ENCODE measurements around the gene ARID5B. TPM values are rescaled to one million over a fixed set of nuclear protein-coding genes. Genes with fewer than 3 reads are reported as not detected.

ARID5B gene
- total and polyA plus RNA-seq, 2 donors (not counting 3 experiments of a cell fraction or from before 2014, with no cell fraction given): 5.6 to 8.9 TPM

GRCh38 chr10:61888744-61889143 lies 12.8 kb upstream of the ARID5B start:
- Histone ChIP-seq H4K20me1 (replicated peaks; ENCODE audit: control insufficient read depth, extremely low read depth, insufficient read depth, low read length) (no peaks in the 10 kb centered on the region), H3K27ac (ENCODE audit: insufficient read depth, low read depth, low read length) (no peak overlapping the region), H3K27me3 (ENCODE audit: control insufficient read depth in 2 of 2, insufficient read depth in 2 of 2, low read length in 2 of 2) (peaks cover 4 to 8% of the 10 kb centered on the region in 2 experiments), H3K9me1 (replicated peaks; ENCODE audit: control insufficient read depth, extremely low read depth, insufficient read depth, low read length) (no peaks in the 10 kb centered on the region), H3K36me3 (ENCODE audit: control insufficient read depth in 2 of 2, extremely low read depth in 1 of 2, insufficient read depth in 2 of 2, low read length in 2 of 2) (no peaks in the 10 kb centered on the region), H3K4me3 (replicated peaks in 1 of 3; ENCODE audit: insufficient read depth in 1 of 3, low read depth in 1 of 3, low read length in 3 of 3) (no peak overlapping the region), H3K4me2 (ENCODE audit: insufficient read depth, low read length) (no peak overlapping the region), H2AFZ (ENCODE audit: low read depth, low read length) (no peak overlapping the region), H3K9ac (replicated peaks; ENCODE audit: extremely low read depth, insufficient read depth, low read length) (no peak overlapping the region), H3K9me3 (replicated peaks; ENCODE audit: control insufficient read depth, insufficient read depth, low read length) (no peaks in the 10 kb centered on the region), H3K79me2 (ENCODE audit: control insufficient read depth, insufficient read depth, low read length) (no peaks in the 10 kb centered on the region), H3K4me1 (ENCODE audit: control insufficient read depth, extremely low read depth, insufficient read depth, low read length) (no peaks in the 10 kb centered on the region)
- DNase-seq (ENCODE audit: low read depth, low spot score) (no peak), FAIRE-seq (no peak)
- BruUV-seq (replicated peaks): no TSS peak
- TF ChIP-seq GATA2 (IDR thresholded peaks at IDR 0.05; ENCODE audit: insufficient read depth, insufficient read length, low read depth, low read length) (no peak), FOS (IDR thresholded peaks at IDR 0.05; ENCODE audit: borderline replicate concordance, insufficient read depth, low read length) (no peak), POLR2A (IDR thresholded peaks at IDR 0.05; ENCODE audit: low read depth, low read length) (no peak)
- intact Hi-C loops (cut with micrococcal nuclease): no loop called here
- POLR2A ChIA-PET: no interaction called here
- CTCF ChIA-PET: interaction anchor here (1.0 kb wide), 1 partner anchor 8 kb away, joined by 3 read pairs; no protein-coding TSS in a partner anchor
- dilution Hi-C loops (cut with MboI; ENCODE audit: extremely low pct_ligation_motif_present, low sequenced_read_pairs): no loop called here

GRCh38 chr10:61890430-61890829 lies 11.1 kb upstream of the ARID5B start:
- H2AFZ ChIP-seq (ENCODE audit: low read depth, low read length): no peak overlapping the region
- H3K27me3 ChIP-seq (ENCODE audit: control insufficient read depth in 2 of 2, insufficient read depth in 2 of 2, low read length in 2 of 2): peaks cover 4 to 8% of the 10 kb centered on the region in 2 experiments
- H3K27ac ChIP-seq (ENCODE audit: insufficient read depth, low read depth, low read length): no peak overlapping the region
- DNase-seq (ENCODE audit: low read depth, low spot score) (no peak), FAIRE-seq (no peak)
- no peaks in the 10 kb centered on the region for H3K9me1 ChIP-seq (replicated peaks; ENCODE audit: control insufficient read depth, extremely low read depth, insufficient read depth, low read length)
- dilution Hi-C loops (cut with MboI; ENCODE audit: extremely low pct_ligation_motif_present, low sequenced_read_pairs) (no loop called here), intact Hi-C loops (cut with micrococcal nuclease) (no loop called here)
- H3K36me3 ChIP-seq (ENCODE audit: control insufficient read depth in 2 of 2, extremely low read depth in 1 of 2, insufficient read depth in 2 of 2, low read length in 2 of 2): no peaks in the 10 kb centered on the region
- no peaks in the 10 kb centered on the region for H3K9me3 ChIP-seq (replicated peaks; ENCODE audit: control insufficient read depth, insufficient read depth, low read length)
- H3K4me1 ChIP-seq (ENCODE audit: control insufficient read depth, extremely low read depth, insufficient read depth, low read length): no peaks in the 10 kb centered on the region
- CTCF ChIA-PET: interaction anchor here (1.0 to 1.3 kb wide), 3 partner anchors 9 to 140 kb away, joined by 3 to 4 read pairs (median 3); no protein-coding TSS in a partner anchor
- no TSS peak for BruUV-seq (replicated peaks)
- H4K20me1 ChIP-seq (replicated peaks; ENCODE audit: control insufficient read depth, extremely low read depth, insufficient read depth, low read length): no peaks in the 10 kb centered on the region
- TF ChIP-seq GATA2 (IDR thresholded peaks at IDR 0.05; ENCODE audit: insufficient read depth, insufficient read length, low read depth, low read length) (no peak), POLR2AphosphoS5 (IDR thresholded peaks at IDR 0.05; ENCODE audit: insufficient read depth, low read depth, low read length) (no peak), POLR2A (IDR thresholded peaks at IDR 0.05; ENCODE audit: low read depth, low read length) (no peak), MYC (IDR thresholded peaks at IDR 0.05; ENCODE audit: low read depth, low read length) (no peak), FOS (IDR thresholded peaks at IDR 0.05; ENCODE audit: borderline replicate concordance, insufficient read depth, low read length) (no peak), MAX (IDR thresholded peaks at IDR 0.05; ENCODE audit: insufficient read depth, insufficient read length) (no peak), CTCF (IDR thresholded peaks at IDR 0.05; ENCODE audit: extremely low read depth in 1 of 2, insufficient read depth in 1 of 2, low read depth in 1 of 2, low read length in 2 of 2) (no peak), EZH2 (IDR thresholded peaks at IDR 0.05; ENCODE audit: borderline replicate concordance, low read depth, low read length, severe bottlenecking) (no peak), JUN (IDR thresholded peaks at IDR 0.05; ENCODE audit: borderline replicate concordance, insufficient read depth, insufficient read length, low read depth) (no peak)
- H3K4me3 ChIP-seq (replicated peaks in 1 of 3; ENCODE audit: insufficient read depth in 1 of 3, low read depth in 1 of 3, low read length in 3 of 3): no peak overlapping the region
- H3K9ac ChIP-seq (replicated peaks; ENCODE audit: extremely low read depth, insufficient read depth, low read length): no peak overlapping the region
- no peaks in the 10 kb centered on the region for H3K79me2 ChIP-seq (ENCODE audit: control insufficient read depth, insufficient read depth, low read length)
- POLR2A ChIA-PET: no interaction called here
- H3K4me2 ChIP-seq (ENCODE audit: insufficient read depth, low read length): no peak overlapping the region

All from endothelial cell of umbilical vein (primary cell).